Measurements from ENCODE around the gene RAB40C. TPM values are rescaled to one million over a fixed set of nuclear protein-coding genes. Genes with fewer than 3 reads are reported as not detected.

RAB40C gene
- total and polyA plus RNA-seq, 2 donors (not counting 1 experiment from before 2014, with no cell fraction given), result 12.7 to 26.9 TPM

- no peaks in the 10 kb centered on the region for H3K9me3 Mint-ChIP-seq (ENCODE audit: insufficient read depth)
- POLR2A ChIA-PET, result no interaction called here
- Histone ChIP-seq H3K9ac (ENCODE audit: low read length) (no peak overlapping the region), H3K36me3 (replicated peaks in 1 of 2; ENCODE audit: control extremely low read depth in 1 of 2, control insufficient read depth in 1 of 2, extremely low read depth in 1 of 2, insufficient read depth in 2 of 2, low read length in 1 of 2) (peaks cover 0 to 12% of the 10 kb centered on the region in 2 experiments), H3K27ac (ENCODE audit: low read length in 2 of 2) (no peak overlapping the region), H3K4me1 (ENCODE audit: control insufficient read depth in 2 of 2, insufficient read depth in 2 of 2, low read length in 2 of 2) (no peaks in the 10 kb centered on the region), H3K27me3 (replicated peaks in 1 of 4; ENCODE audit: control extremely low read depth in 1 of 4, control insufficient read depth in 3 of 4, insufficient read depth in 4 of 4, low read length in 3 of 4) (no peaks in the 10 kb centered on the region), H4K20me1 (ENCODE audit: control insufficient read depth, insufficient read depth, low read length, poor library complexity, severe bottlenecking) (no peaks in the 10 kb centered on the region), H3K79me2 (ENCODE audit: control insufficient read depth, insufficient read depth, low read length) (no peaks in the 10 kb centered on the region), H3K4me2 (replicated peaks; ENCODE audit: low read depth, low read length, poor library complexity, severe bottlenecking) (no peak overlapping the region), H3K4me3 (ENCODE audit: control extremely low read depth in 1 of 5, extremely low read depth in 1 of 5, insufficient read depth in 1 of 5, low read depth in 2 of 5, low read length in 4 of 5) (no peak overlapping the region), H2AFZ (ENCODE audit: insufficient read depth, low read depth, low read length, poor library complexity, severe bottlenecking) (no peak overlapping the region), H3K9me3 (ENCODE audit: control extremely low read depth in 1 of 3, control insufficient read depth in 2 of 3, insufficient read depth in 1 of 3, low read length in 2 of 3) (no peaks in the 10 kb centered on the region)
- H3K4me1 Mint-ChIP-seq, result no peaks in the 10 kb centered on the region
- H3K27me3 Mint-ChIP-seq, result no peaks in the 10 kb centered on the region
- CTCF ChIA-PET, result no interaction called here
- ATAC-seq (ENCODE audit: low read depth) (no peak), DNase-seq (no peak)
- intact Hi-C loops (cut with micrococcal nuclease), result no loop called here
- H3K4me3 Mint-ChIP-seq, result no peak overlapping the region
- H3K27ac Mint-ChIP-seq, result no peak overlapping the region
- no peak for TF ChIP-seq EZH2 (IDR thresholded peaks at IDR 0.05; ENCODE audit: borderline replicate concordance, insufficient read depth, low read depth, low read length, poor library complexity, severe bottlenecking)
- TF ChIP-seq CTCF (IDR thresholded peaks at IDR 0.05), result no peak
- WGBS (ENCODE audit: insufficient coverage), result 95% methylated on average over 34 of the region's 35 CpGs
Observed at GRCh38 chr16:625977-626765, 36.3 kb downstream of the RAB40C start.

- Histone ChIP-seq H3K79me2 (ENCODE audit: control insufficient read depth, insufficient read depth, low read length) (no peaks in the 10 kb centered on the region), H3K4me3 (ENCODE audit: control extremely low read depth in 1 of 5, extremely low read depth in 1 of 5, insufficient read depth in 1 of 5, low read depth in 2 of 5, low read length in 4 of 5) (no peak overlapping the region), H2AFZ (ENCODE audit: insufficient read depth, low read depth, low read length, poor library complexity, severe bottlenecking) (no peak overlapping the region), H4K20me1 (ENCODE audit: control insufficient read depth, insufficient read depth, low read length, poor library complexity, severe bottlenecking) (no peaks in the 10 kb centered on the region), H3K9ac (ENCODE audit: low read length) (no peak overlapping the region), H3K27me3 (replicated peaks in 1 of 4; ENCODE audit: control extremely low read depth in 1 of 4, control insufficient read depth in 3 of 4, insufficient read depth in 4 of 4, low read length in 3 of 4) (no peaks in the 10 kb centered on the region), H3K4me1 (ENCODE audit: control insufficient read depth in 2 of 2, insufficient read depth in 2 of 2, low read length in 2 of 2) (no peaks in the 10 kb centered on the region), H3K36me3 (replicated peaks in 1 of 2; ENCODE audit: control extremely low read depth in 1 of 2, control insufficient read depth in 1 of 2, extremely low read depth in 1 of 2, insufficient read depth in 2 of 2, low read length in 1 of 2) (peaks cover 0 to 12% of the 10 kb centered on the region in 2 experiments), H3K27ac (ENCODE audit: low read length in 2 of 2) (no peak overlapping the region), H3K9me3 (ENCODE audit: control extremely low read depth in 1 of 3, control insufficient read depth in 2 of 3, insufficient read depth in 1 of 3, low read length in 2 of 3) (no peaks in the 10 kb centered on the region), H3K4me2 (replicated peaks; ENCODE audit: low read depth, low read length, poor library complexity, severe bottlenecking) (no peak overlapping the region)
- Mint-ChIP-seq H3K27me3 (no peaks in the 10 kb centered on the region), H3K9me3 (ENCODE audit: insufficient read depth) (no peaks in the 10 kb centered on the region), H3K27ac (no peak overlapping the region), H3K4me3 (no peak overlapping the region), H3K4me1 (no peaks in the 10 kb centered on the region)
- WGBS (ENCODE audit: insufficient coverage), result 94% methylated on average over 29 of the region's 29 CpGs
- ATAC-seq (ENCODE audit: low read depth) (no peak), DNase-seq (no peak)
- intact Hi-C loops (cut with micrococcal nuclease), result no loop called here
- ChIA-PET CTCF (no interaction called here), POLR2A (no interaction called here)
- TF ChIP-seq CTCF (IDR thresholded peaks at IDR 0.05) (no peak), EZH2 (IDR thresholded peaks at IDR 0.05; ENCODE audit: borderline replicate concordance, insufficient read depth, low read depth, low read length, poor library complexity, severe bottlenecking) (no peak)
Observed at GRCh38 chr16:626787-627453, 37.1 kb downstream of the RAB40C start.

Data from B cell (primary cell).